KMS-11 (cell line): Measurements from ENCODE around the gene PHF24.

Experiments
- H2AFZ ChIP-seq: fragments of 200-600 bp; sonication (generic); 2 replicates; pipeline ENCODE4 v1.6.1; 2016; ENCODE audit warnings: antibody characterized with exemption, mixed run types, low read depth
- H3K27ac ChIP-seq: fragments of 200-600 bp; sonication (generic); 2 replicates; pipeline ENCODE4 v1.6.1; 2016; ENCODE audit warnings: mild to moderate bottlenecking, mixed run types
- H3K27me3 ChIP-seq: fragments of 200-600 bp; sonication (generic); 2 replicates; pipeline ENCODE4 v1.6.1; 2017; ENCODE audit warnings: mild to moderate bottlenecking, low read depth, mixed run types, moderate library complexity; ENCODE audit not compliant: insufficient read depth
- H3K36me3 ChIP-seq: fragments of 200-600 bp; sonication (generic); 2 replicates; pipeline ENCODE4 v1.6.1; 2017; ENCODE audit warnings: mild to moderate bottlenecking, mixed run types; ENCODE audit not compliant: insufficient read depth
- H3K4me1 ChIP-seq: fragments of 200-600 bp; sonication (generic); 2 replicates; pipeline ENCODE4 v1.6.1; 2016; ENCODE audit warnings: mild to moderate bottlenecking, low read depth, mixed run types; ENCODE audit not compliant: poor library complexity, severe bottlenecking
- H3K4me2 ChIP-seq: fragments of 200-600 bp; sonication (generic); 2 replicates; pipeline ENCODE4 v1.7.0; 2016; ENCODE audit warnings: mild to moderate bottlenecking, mixed run types
- H3K4me3 ChIP-seq: fragments of 200-600 bp; sonication (generic); IDR thresholded peaks from 2 replicates; pipeline ENCODE4 v1.6.1; 2017; ENCODE audit warnings: low read depth, low read length, mixed read lengths; ENCODE audit not compliant: insufficient read depth
- H3K79me2 ChIP-seq: fragments of 200-600 bp; sonication (generic); 2 replicates; pipeline ENCODE4 v1.6.1; 2016; ENCODE audit warnings: low read depth, mixed run types; ENCODE audit not compliant: insufficient read depth
- H3K9ac ChIP-seq: fragments of 200-600 bp; sonication (generic); 2 replicates; pipeline ENCODE4 v1.6.1; 2016; ENCODE audit warnings: mild to moderate bottlenecking, mixed run types
- H4K20me1 ChIP-seq: fragments of 200-600 bp; sonication (generic); 2 replicates; pipeline ENCODE4 v1.6.1; 2016; ENCODE audit warnings: mild to moderate bottlenecking, mixed run types; ENCODE audit not compliant: insufficient read depth
- CTCF ChIP-seq: fragments of 200-600 bp; sonication (generic); conservative IDR thresholded peaks from 2 replicates; pipeline ENCODE4 v1.6.1; 2017; ENCODE audit warnings: low read depth, mild to moderate bottlenecking, antibody characterized with exemption, low read length, moderate library complexity, mixed read lengths

Gene PHF24

GRCh38 chr9:34964458-34964857 is 6.4 kb downstream of the PHF24 start:
- H3K4me2 ChIP-seq, result no peak overlapping the region
- no peak overlapping the region for H3K9ac ChIP-seq
- no peaks in the 10 kb centered on the region for H3K79me2 ChIP-seq
- H3K27me3 ChIP-seq, result no peaks in the 10 kb centered on the region
- no peak overlapping the region for H3K27ac ChIP-seq
- H3K36me3 ChIP-seq, result no peaks in the 10 kb centered on the region
- no peak overlapping the region for H3K4me3 ChIP-seq
- no peak overlapping the region for H2AFZ ChIP-seq
- TF ChIP-seq CTCF, result no peak
- H3K4me1 ChIP-seq, result no peaks in the 10 kb centered on the region
- no peaks in the 10 kb centered on the region for H4K20me1 ChIP-seq

GRCh38 chr9:34971146-34971811 is 13.2 kb downstream of the PHF24 start:
- no peak overlapping the region for H3K27ac ChIP-seq
- TF ChIP-seq CTCF, result no peak
- H3K4me1 ChIP-seq, result no peaks in the 10 kb centered on the region
- H2AFZ ChIP-seq, result no peak overlapping the region
- H3K9ac ChIP-seq, result no peak overlapping the region
- no peaks in the 10 kb centered on the region for H4K20me1 ChIP-seq
- no peak overlapping the region for H3K4me3 ChIP-seq
- no peaks in the 10 kb centered on the region for H3K79me2 ChIP-seq
- no peak overlapping the region for H3K4me2 ChIP-seq
- H3K36me3 ChIP-seq, result no peaks in the 10 kb centered on the region
- no peaks in the 10 kb centered on the region for H3K27me3 ChIP-seq

- no peaks in the 10 kb centered on the region for H4K20me1 ChIP-seq
- no peak overlapping the region for H3K4me2 ChIP-seq
- H3K79me2 ChIP-seq, result no peaks in the 10 kb centered on the region
- H3K36me3 ChIP-seq, result no peaks in the 10 kb centered on the region
- H3K9ac ChIP-seq, result no peak overlapping the region
- no peak for TF ChIP-seq CTCF
- no peak overlapping the region for H3K27ac ChIP-seq
- no peak overlapping the region for H3K4me3 ChIP-seq
- no peaks in the 10 kb centered on the region for H3K27me3 ChIP-seq
- no peak overlapping the region for H2AFZ ChIP-seq
- no peaks in the 10 kb centered on the region for H3K4me1 ChIP-seq
Measured at GRCh38 chr9:34974664-34975063, 16.6 kb downstream of the PHF24 start.

GRCh38 chr9:34976441-34976840 is 18.4 kb downstream of the PHF24 start:
- Histone ChIP-seq H3K27ac (no peak overlapping the region), H3K4me2 (no peak overlapping the region), H4K20me1 (no peaks in the 10 kb centered on the region), H2AFZ (no peak overlapping the region), H3K4me3 (no peak overlapping the region), H3K79me2 (no peaks in the 10 kb centered on the region), H3K4me1 (no peaks in the 10 kb centered on the region), H3K9ac (no peak overlapping the region), H3K27me3 (no peaks in the 10 kb centered on the region), H3K36me3 (no peaks in the 10 kb centered on the region)
- no peak for TF ChIP-seq CTCF
